SK-N-SH (cell line): Measurements from ENCODE around the gene OR10G8. TPM values are rescaled to one million over a fixed set of nuclear protein-coding genes. Genes with fewer than 3 reads are reported as not detected.
A peak's percentile ranks its signal among the peaks of the same experiment; 100 is the strongest.

ENCODE experiments used
- CTCF ChIA-PET: fragments of 300-600, 350-600 bp; formaldehyde crosslinking; extraction: SDS; loops from one replicate; lab custom pipeline; 2021; lab: Yijun Ruan, JAX
- POLR2A ChIA-PET: fragments of 350-600 bp; sonication (Branson Sonifier 250); formaldehyde crosslinking; extraction: SDS; loops from one replicate; lab custom pipeline; 2020; ENCODE audit warnings: antibody characterized with exemption, inconsistent platforms; lab: Yijun Ruan, JAX
- DNase-seq: peaks from one replicate; pipeline ENCODE4 v3.0.0; 2012
- H2AFZ ChIP-seq: fragments of 200-600 bp; sonication (generic); 2 replicates; pipeline ENCODE4 v1.8.1; 2016; ENCODE audit warnings: antibody characterized with exemption, mild to moderate bottlenecking, low read depth
- H3F3A ChIP-seq: fragments of 200-600 bp; sonication (generic); replicated peaks from 2 replicates; pipeline ENCODE3; 2016; ENCODE audit warnings: antibody characterized with exemption, mild to moderate bottlenecking; ENCODE audit not compliant: insufficient read depth
- H3K27ac ChIP-seq, 2 experiments: fragments of 200-500 bp in 1 of 2; fragments of 200-600 bp in 1 of 2; sonication (Bioruptor generic) in 1 of 2; sonication (generic), shearing (Covaris generic) in 1 of 2; 2 replicates each; pipeline versions ENCODE4 v1.5.1 to v1.6.1; 2014 to 2016; ENCODE audit warnings: low read depth in 2 of 2, inconsistent platforms in 1 of 2, low read length in 1 of 2, mild to moderate bottlenecking in 1 of 2, mixed read lengths in 1 of 2
- H3K27me3 ChIP-seq: fragments of 200-600 bp; sonication (generic), shearing (Covaris generic); 2 replicates; pipeline ENCODE4 v1.6.1; 2016; ENCODE audit warnings: mixed run types; ENCODE audit not compliant: insufficient read depth
- H3K36me3 ChIP-seq, 2 experiments: fragments of 200-500 bp in 1 of 2; fragments of 200-600 bp in 1 of 2; sonication (Bioruptor generic) in 1 of 2; sonication (generic) in 1 of 2; replicated peaks in 1 of 2; 2 replicates each; pipeline versions ENCODE3 to v1.5.1; 2014 to 2016; ENCODE audit warnings: low read length in 1 of 2, mild to moderate bottlenecking in 1 of 2; ENCODE audit not compliant: insufficient read depth in 2 of 2, control insufficient read depth in 1 of 2
- H3K4me1 ChIP-seq, 2 experiments: fragments of 200-500 bp in 1 of 2; fragments of 200-600 bp in 1 of 2; sonication (Bioruptor generic) in 1 of 2; sonication (generic), shearing (Covaris generic) in 1 of 2; 2 replicates each; pipeline versions ENCODE4 v1.5.1 to v1.6.1; 2014 to 2016; ENCODE audit warnings: low read depth in 1 of 2, low read length in 1 of 2, mixed run types in 1 of 2; ENCODE audit not compliant: insufficient read depth in 2 of 2, control insufficient read depth in 1 of 2
- H3K4me2 ChIP-seq: fragments of 200-600 bp; sonication (generic), shearing (Covaris generic); 2 replicates; pipeline ENCODE4 v1.6.1; 2017; ENCODE audit warnings: mixed run types
- H3K4me3 ChIP-seq, 2 experiments: fragments of 200-500 bp in 1 of 2; fragments of 200-600 bp in 1 of 2; sonication (Bioruptor generic) in 1 of 2; sonication (generic), shearing (Covaris generic) in 1 of 2; 2 replicates each; pipeline versions ENCODE4 v1.5.1 to v1.8.1; 2014 to 2016; ENCODE audit warnings: low read depth in 2 of 2, inconsistent platforms in 1 of 2, low read length in 1 of 2, mild to moderate bottlenecking in 1 of 2, mixed read lengths in 1 of 2, moderate library complexity in 1 of 2
- H3K79me2 ChIP-seq: fragments of 200-600 bp; sonication (generic); 2 replicates; pipeline ENCODE4 v1.8.1; 2017; ENCODE audit warnings: mild to moderate bottlenecking; ENCODE audit not compliant: insufficient read depth
- H3K9ac ChIP-seq: fragments of 200-600 bp; sonication (generic); 2 replicates; pipeline ENCODE4 v1.6.1; 2017; ENCODE audit warnings: mixed run types
- H3K9me2 ChIP-seq: fragments of 200-600 bp; sonication (generic); 2 replicates; pipeline ENCODE4 v1.6.1; 2017; ENCODE audit warnings: mixed run types
- H3K9me3 ChIP-seq: fragments of 200-600 bp; sonication (generic); 2 replicates; pipeline ENCODE4 v1.6.1; 2017; ENCODE audit warnings: mixed run types, mild to moderate bottlenecking, moderate library complexity
- H4K20me1 ChIP-seq: fragments of 200-600 bp; sonication (generic); 2 replicates; pipeline ENCODE4 v1.6.1; 2017; ENCODE audit warnings: mild to moderate bottlenecking, mixed run types; ENCODE audit not compliant: insufficient read depth
- ELF1 ChIP-seq: IDR thresholded peaks from 2 replicates; pipeline ENCODE4 v1.4.0; 2012
- EZH2phosphoT487 ChIP-seq: fragments of 200-600 bp; sonication (generic); IDR thresholded peaks from 2 replicates; pipeline ENCODE4 v1.6.1; 2017; ENCODE audit warnings: low read depth, mixed run types, mild to moderate bottlenecking, antibody characterized with exemption, moderate library complexity, borderline replicate concordance
- FOSL2 ChIP-seq: IDR thresholded peaks from 2 replicates; pipeline ENCODE4 v1.4.0; 2012; ENCODE audit warnings: low read depth, mild to moderate bottlenecking, moderate library complexity, borderline replicate concordance
- FOXJ3 ChIP-seq: sonication (generic); formaldehyde crosslinking; IDR thresholded peaks from 2 replicates; pipeline ENCODE4 v1.5.1; 2020; ENCODE audit warnings: mild to moderate bottlenecking, missing genetic modification reagents
- GABPA ChIP-seq: IDR thresholded peaks from 2 replicates; pipeline ENCODE4 v1.4.0; 2012; ENCODE audit warnings: low read depth, mild to moderate bottlenecking
- GATA2 ChIP-seq: sonication (generic); formaldehyde crosslinking; IDR thresholded peaks from 2 replicates; pipeline ENCODE4 v1.5.0; 2020; ENCODE audit warnings: mild to moderate bottlenecking, missing genetic modification reagents
- JUND ChIP-seq: IDR thresholded peaks from 2 replicates; pipeline ENCODE4 v1.4.0; 2012
- MXI1 ChIP-seq: IDR thresholded peaks from 2 replicates; pipeline ENCODE4 v1.6.1; 2012; ENCODE audit warnings: mild to moderate bottlenecking, low read depth, low read length, improper control_type of control experiment
- NRF1 ChIP-seq: IDR thresholded peaks from 2 replicates; pipeline ENCODE4 v1.6.1; 2012; ENCODE audit warnings: low read depth, mild to moderate bottlenecking, low read length
- POLR2AphosphoS5 ChIP-seq: IDR thresholded peaks from 2 replicates; pipeline ENCODE4 v1.6.1; 2012; ENCODE audit warnings: low read depth, low read length
- RXRA ChIP-seq: IDR thresholded peaks from 2 replicates; pipeline ENCODE4 v1.4.0; 2012; ENCODE audit warnings: low read depth, mild to moderate bottlenecking, borderline replicate concordance
- SMC3 ChIP-seq: IDR thresholded peaks from 2 replicates; pipeline ENCODE4 v1.6.1; 2012; ENCODE audit warnings: low read depth, low read length, improper control_type of control experiment
- TAF1 ChIP-seq: IDR thresholded peaks from 2 replicates; pipeline ENCODE4 v1.6.1; 2012; ENCODE audit warnings: low read depth, mild to moderate bottlenecking, low read length, moderate library complexity, borderline replicate concordance
- TCF12 ChIP-seq: IDR thresholded peaks from 2 replicates; pipeline ENCODE4 v1.4.0; 2012
- WGBS: methylation state at CpG from one replicate; pipeline ENCODE4 v1.1.6; 2017; ENCODE audit warnings: low lambda C conversion rate; 5-methylcytosine and 5-hydroxymethylcytosine counted together
- polyA plus RNA-seq, 3 experiments: library from polyadenylated mRNA; depleted of rRNA; stranded (reverse); fragments of >200 nt; gene quantifications; 2 replicates each; pipeline ENCODE4 v1.2.3, GENCODE V29; 2012
- TF ChIP-seq, protein P1 (sequence below): fragments of 200-600 bp; sonication (generic); IDR thresholded peaks from 2 replicates; pipeline ENCODE4 v1.6.1; 2017; ENCODE audit warnings: antibody characterized with exemption, mild to moderate bottlenecking, moderate library complexity

Gene OR10G8
- polyA plus RNA-seq, 1 of the 3 experiments (the other 2 are of a cell fraction): not detected

DNA sequence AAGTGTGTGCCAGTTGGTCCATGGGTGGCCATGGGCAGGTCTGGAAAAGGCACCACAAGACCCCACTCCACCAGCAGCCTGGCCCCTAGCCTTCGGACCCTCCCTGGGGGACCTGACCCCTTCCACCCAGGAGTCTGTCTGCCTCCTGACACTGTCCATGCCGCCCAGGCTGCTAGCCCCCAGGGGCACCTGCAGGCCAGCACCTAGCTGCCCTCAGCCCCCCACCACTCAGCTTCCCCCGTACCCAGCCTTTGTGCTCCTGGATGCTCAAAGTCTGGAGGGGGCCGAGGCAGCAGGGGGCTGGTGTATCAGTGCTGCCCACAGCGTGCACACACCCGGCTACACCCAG is 48.9 kb downstream of the OR10G8 start:
- WGBS: 79% methylated on average over 2 of the region's 6 CpGs
- peaks cover 0 to 5% of the 10 kb centered on the region in 2 experiments; a peak in 2 of 4 replicates for H3K4me1 ChIP-seq
- no peak overlapping the region for H3K9ac ChIP-seq
- H3K9me3 ChIP-seq: no peaks in the 10 kb centered on the region
- no peak overlapping the region for H2AFZ ChIP-seq
- POLR2A ChIA-PET: no interaction called here
- H3K9me2 ChIP-seq: no peaks in the 10 kb centered on the region
- H3K36me3 ChIP-seq: no peaks in the 10 kb centered on the region
- H3K79me2 ChIP-seq: no peaks in the 10 kb centered on the region
- no peaks in the 10 kb centered on the region for H3F3A ChIP-seq
- H4K20me1 ChIP-seq: no peaks in the 10 kb centered on the region
- no peak overlapping the region for H3K27ac ChIP-seq
- peaks cover 19% of the 10 kb centered on the region; the same call in 1 of the 2 replicates for H3K27me3 ChIP-seq
- TF ChIP-seq ELF1 (no peak), TAF1 (no peak), FOXJ3 (CRISPR knock-in tag) (no peak), TCF12 (no peak), SMC3 (no peak), MXI1 (no peak), FOSL2 (no peak), RXRA (no peak), NRF1 (no peak), GABPA (no peak)
- TF ChIP-seq, protein P1, sequence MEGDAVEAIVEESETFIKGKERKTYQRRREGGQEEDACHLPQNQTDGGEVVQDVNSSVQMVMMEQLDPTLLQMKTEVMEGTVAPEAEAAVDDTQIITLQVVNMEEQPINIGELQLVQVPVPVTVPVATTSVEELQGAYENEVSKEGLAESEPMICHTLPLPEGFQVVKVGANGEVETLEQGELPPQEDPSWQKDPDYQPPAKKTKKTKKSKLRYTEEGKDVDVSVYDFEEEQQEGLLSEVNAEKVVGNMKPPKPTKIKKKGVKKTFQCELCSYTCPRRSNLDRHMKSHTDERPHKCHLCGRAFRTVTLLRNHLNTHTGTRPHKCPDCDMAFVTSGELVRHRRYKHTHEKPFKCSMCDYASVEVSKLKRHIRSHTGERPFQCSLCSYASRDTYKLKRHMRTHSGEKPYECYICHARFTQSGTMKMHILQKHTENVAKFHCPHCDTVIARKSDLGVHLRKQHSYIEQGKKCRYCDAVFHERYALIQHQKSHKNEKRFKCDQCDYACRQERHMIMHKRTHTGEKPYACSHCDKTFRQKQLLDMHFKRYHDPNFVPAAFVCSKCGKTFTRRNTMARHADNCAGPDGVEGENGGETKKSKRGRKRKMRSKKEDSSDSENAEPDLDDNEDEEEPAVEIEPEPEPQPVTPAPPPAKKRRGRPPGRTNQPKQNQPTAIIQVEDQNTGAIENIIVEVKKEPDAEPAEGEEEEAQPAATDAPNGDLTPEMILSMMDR: no peak
- TF ChIP-seq, all 33 proteins: peak for 0
- Histone ChIP-seq H3K4me2 (no peak overlapping the region), H3K4me3 (no peak overlapping the region; a peak in 1 of 4 replicates)
- no peak for DNase-seq
- CTCF ChIA-PET: interaction anchor here (1.1 to 9.5 kb wide), 3 partner anchors 9 to 117 kb away, joined by 4 to 247 read pairs (median 5); no protein-coding TSS in a partner anchor

DNA sequence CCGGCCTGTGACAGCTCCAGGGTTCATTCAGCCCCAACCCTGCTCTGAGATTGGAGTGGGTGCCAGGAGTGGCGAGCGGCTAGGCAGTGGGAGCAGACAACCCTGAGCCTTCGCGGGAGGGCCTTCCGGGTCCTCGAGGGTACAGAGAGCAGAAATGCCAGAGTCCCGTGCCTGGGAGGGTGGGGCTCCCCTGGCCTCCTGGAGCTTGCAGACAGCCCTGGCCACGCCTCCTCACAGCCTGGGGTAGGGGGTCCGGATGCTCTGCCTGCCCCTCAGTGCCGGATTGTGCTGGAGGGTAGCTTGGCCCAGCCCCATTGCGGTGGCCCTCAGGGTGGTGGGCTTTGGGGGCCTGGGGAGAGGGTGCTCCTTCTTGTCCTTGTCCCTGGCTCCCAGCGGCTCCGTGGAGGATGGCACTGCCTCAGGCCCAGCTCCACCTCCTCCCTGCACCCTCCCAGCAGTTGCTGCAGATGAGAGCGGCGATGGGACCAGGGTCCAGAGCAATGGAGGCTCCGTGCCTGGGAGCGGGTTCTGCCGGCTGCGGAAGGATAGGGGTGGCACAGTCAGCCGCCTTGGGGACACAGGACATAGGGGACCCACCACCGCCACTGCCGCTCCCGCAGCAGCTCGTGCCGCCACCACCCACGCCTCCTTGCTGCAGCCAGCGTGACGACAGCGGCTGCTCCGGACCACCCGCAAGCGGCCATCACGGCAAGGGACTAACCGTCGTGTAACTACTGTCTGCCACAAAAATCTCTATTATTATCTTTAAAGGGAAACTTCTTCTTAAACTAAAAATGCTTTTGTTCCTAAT is 49.4 kb downstream of the OR10G8 start:
- peaks cover 0 to 5% of the 10 kb centered on the region in 2 experiments; a peak in 2 of 4 replicates for H3K4me1 ChIP-seq
- H3K79me2 ChIP-seq: no peaks in the 10 kb centered on the region
- H4K20me1 ChIP-seq: no peaks in the 10 kb centered on the region
- no peaks in the 10 kb centered on the region for H3K9me2 ChIP-seq
- H3K9me3 ChIP-seq: no peaks in the 10 kb centered on the region
- no peak overlapping the region for H3K27ac ChIP-seq
- peaks cover 19% of the 10 kb centered on the region; the same call in 1 of the 2 replicates for H3K27me3 ChIP-seq
- 7% methylated on average over 24 of the region's 36 CpGs for WGBS
- no peak for TF ChIP-seq RXRA
- TF ChIP-seq JUND: no peak
- TF ChIP-seq EZH2phosphoT487: no peak
- TF ChIP-seq GATA2 (CRISPR knock-in tag): no peak
- no peak for TF ChIP-seq POLR2AphosphoS5
- peak overlapping the region; percentile 75 for H3K4me2 ChIP-seq
- no peaks in the 10 kb centered on the region for H3F3A ChIP-seq
- H2AFZ ChIP-seq: peak overlapping the region; percentile 67; the same call in 1 of the 2 replicates
- H3K9ac ChIP-seq: no peak overlapping the region
- no peaks in the 10 kb centered on the region for H3K36me3 ChIP-seq
- ChIA-PET CTCF (interaction anchor here (0.9 to 9.5 kb wide), 4 partner anchors 9 to 117 kb away, joined by 3 to 247 read pairs (median 4); no protein-coding TSS in a partner anchor), POLR2A (no interaction called here)
- DNase-seq: peak; percentile 75
- peak overlapping the region; percentile 47 to 60 for H3K4me3 ChIP-seq
